DOHH2 (cell line): Measurements from ENCODE around the gene MED13L.

ENCODE experiments used
- H3F3A ChIP-seq: fragments of 200-600 bp; sonication (generic), shearing (Covaris generic); 2 replicates; pipeline ENCODE4 v1.6.0; 2016; ENCODE audit warnings: antibody characterized with exemption, mild to moderate bottlenecking; ENCODE audit not compliant: control insufficient read depth, insufficient read depth
- H3K27ac ChIP-seq: fragments of 200-600 bp; sonication (generic); 2 replicates; pipeline ENCODE4 v1.5.1; 2014; ENCODE audit warnings: low read depth, mild to moderate bottlenecking, low read length, moderate library complexity
- H3K27me3 ChIP-seq: fragments of 200-600 bp; sonication (generic); 2 replicates; pipeline ENCODE4 v1.6.1; 2014; ENCODE audit warnings: mild to moderate bottlenecking, low read length, mixed read lengths; ENCODE audit not compliant: control insufficient read depth
- H3K36me3 ChIP-seq: fragments of 200-600 bp; sonication (generic); 2 replicates; pipeline ENCODE4 v1.6.1; 2014; ENCODE audit warnings: mild to moderate bottlenecking, low read length, moderate library complexity, mixed read lengths; ENCODE audit not compliant: control insufficient read depth
- H3K4me1 ChIP-seq: fragments of 200-600 bp; sonication (generic); 2 replicates; pipeline ENCODE4 v1.6.1; 2014; ENCODE audit warnings: mild to moderate bottlenecking, low read length, mixed read lengths; ENCODE audit not compliant: control insufficient read depth
- H3K4me2 ChIP-seq: fragments of 200-600 bp; sonication (generic); 2 replicates; pipeline ENCODE4 v1.6.0; 2014; ENCODE audit warnings: mild to moderate bottlenecking, low read length, moderate library complexity
- H3K4me3 ChIP-seq: fragments of 200-600 bp; sonication (generic); 2 replicates; pipeline ENCODE4 v1.5.1; 2014; ENCODE audit warnings: mild to moderate bottlenecking, low read length, mixed read lengths
- H3K79me2 ChIP-seq: fragments of 200-600 bp; sonication (generic); 2 replicates; pipeline ENCODE4 v1.6.1; 2014; ENCODE audit warnings: mild to moderate bottlenecking, low read length, mixed read lengths; ENCODE audit not compliant: control insufficient read depth
- H3K9me2 ChIP-seq: fragments of 200-600 bp; sonication (generic); replicated peaks from 2 replicates; pipeline ENCODE4 v1.6.1; 2014; ENCODE audit warnings: mild to moderate bottlenecking, low read length, mixed read lengths; ENCODE audit not compliant: control insufficient read depth
- H3K9me3 ChIP-seq: fragments of 200-600 bp; sonication (generic); 2 replicates; pipeline ENCODE4 v1.6.1; 2014; ENCODE audit warnings: antibody characterized with exemption, low read length, mixed read lengths; ENCODE audit not compliant: control insufficient read depth, insufficient read depth
- H4K20me1 ChIP-seq: fragments of 200-600 bp; sonication (generic); 2 replicates; pipeline ENCODE4 v1.6.0; 2014; ENCODE audit warnings: low read depth, mild to moderate bottlenecking, antibody characterized with exemption, low read length, moderate library complexity; ENCODE audit not compliant: control insufficient read depth, insufficient read depth
- EZH2phosphoT487 ChIP-seq: fragments of 200-600 bp; sonication (generic); IDR thresholded peaks from 2 replicates; pipeline ENCODE4 v1.6.1; 2017; ENCODE audit warnings: borderline replicate concordance, mild to moderate bottlenecking, antibody characterized with exemption, low read length, moderate library complexity, mixed read lengths
- TF ChIP-seq, protein P1 (sequence below): fragments of 200-600 bp; sonication (generic); IDR thresholded peaks from one replicate; pipeline ENCODE4 v1.5.1; 2014; ENCODE audit warnings: antibody characterized with exemption, mild to moderate bottlenecking, low read depth, low read length; ENCODE audit not compliant: poor library complexity, severe bottlenecking

MED13L gene

GRCh38 chr12:116087399-116087798, 190.1 kb downstream of the MED13L start:
- no peaks in the 10 kb centered on the region for H3K9me2 ChIP-seq
- no peak overlapping the region for H3K4me2 ChIP-seq
- H3K4me1 ChIP-seq, result no peaks in the 10 kb centered on the region
- no peaks in the 10 kb centered on the region for H3K27me3 ChIP-seq
- H3K36me3 ChIP-seq, result no peaks in the 10 kb centered on the region
- no peak overlapping the region for H3K27ac ChIP-seq
- no peaks in the 10 kb centered on the region for H3K9me3 ChIP-seq
- no peaks in the 10 kb centered on the region for H4K20me1 ChIP-seq
- no peaks in the 10 kb centered on the region for H3F3A ChIP-seq
- H3K4me3 ChIP-seq, result no peak overlapping the region
- TF ChIP-seq EZH2phosphoT487, result no peak
- TF ChIP-seq, protein P1, sequence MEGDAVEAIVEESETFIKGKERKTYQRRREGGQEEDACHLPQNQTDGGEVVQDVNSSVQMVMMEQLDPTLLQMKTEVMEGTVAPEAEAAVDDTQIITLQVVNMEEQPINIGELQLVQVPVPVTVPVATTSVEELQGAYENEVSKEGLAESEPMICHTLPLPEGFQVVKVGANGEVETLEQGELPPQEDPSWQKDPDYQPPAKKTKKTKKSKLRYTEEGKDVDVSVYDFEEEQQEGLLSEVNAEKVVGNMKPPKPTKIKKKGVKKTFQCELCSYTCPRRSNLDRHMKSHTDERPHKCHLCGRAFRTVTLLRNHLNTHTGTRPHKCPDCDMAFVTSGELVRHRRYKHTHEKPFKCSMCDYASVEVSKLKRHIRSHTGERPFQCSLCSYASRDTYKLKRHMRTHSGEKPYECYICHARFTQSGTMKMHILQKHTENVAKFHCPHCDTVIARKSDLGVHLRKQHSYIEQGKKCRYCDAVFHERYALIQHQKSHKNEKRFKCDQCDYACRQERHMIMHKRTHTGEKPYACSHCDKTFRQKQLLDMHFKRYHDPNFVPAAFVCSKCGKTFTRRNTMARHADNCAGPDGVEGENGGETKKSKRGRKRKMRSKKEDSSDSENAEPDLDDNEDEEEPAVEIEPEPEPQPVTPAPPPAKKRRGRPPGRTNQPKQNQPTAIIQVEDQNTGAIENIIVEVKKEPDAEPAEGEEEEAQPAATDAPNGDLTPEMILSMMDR, result no peak
- no peaks in the 10 kb centered on the region for H3K79me2 ChIP-seq

GRCh38 chr12:116080415-116080814, 197.1 kb downstream of the MED13L start:
- H4K20me1 ChIP-seq, result no peaks in the 10 kb centered on the region
- no peaks in the 10 kb centered on the region for H3K9me3 ChIP-seq
- no peak overlapping the region for H3K27ac ChIP-seq
- no peaks in the 10 kb centered on the region for H3K4me1 ChIP-seq
- H3K27me3 ChIP-seq, result no peaks in the 10 kb centered on the region
- no peaks in the 10 kb centered on the region for H3K9me2 ChIP-seq
- H3K79me2 ChIP-seq, result no peaks in the 10 kb centered on the region
- H3F3A ChIP-seq, result no peaks in the 10 kb centered on the region
- H3K4me2 ChIP-seq, result no peak overlapping the region
- H3K4me3 ChIP-seq, result no peak overlapping the region
- no peaks in the 10 kb centered on the region for H3K36me3 ChIP-seq
- no peak for TF ChIP-seq EZH2phosphoT487
- TF ChIP-seq, protein P1, result no peak

DNA sequence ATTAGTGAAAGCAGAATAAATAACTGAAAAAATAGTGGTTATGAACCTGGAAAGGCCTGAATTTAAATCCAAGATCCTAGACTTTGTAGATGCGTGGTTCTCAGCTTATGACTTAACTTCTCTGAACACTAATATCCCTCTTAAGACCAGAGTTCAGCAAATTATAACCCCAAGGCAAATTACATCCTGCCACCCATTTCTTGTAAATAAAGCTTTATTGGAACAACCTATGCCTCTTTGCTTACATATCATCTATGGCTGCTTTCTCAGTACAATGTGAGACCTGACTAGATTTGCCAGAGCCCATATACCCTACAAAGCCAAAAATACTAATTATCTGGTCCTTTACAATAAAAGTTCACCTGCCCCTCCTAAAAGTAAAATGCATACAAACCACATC, 199.1 kb downstream of the MED13L start:
- H3K4me3 ChIP-seq, result no peak overlapping the region
- no peaks in the 10 kb centered on the region for H3K27me3 ChIP-seq
- H3K79me2 ChIP-seq, result no peaks in the 10 kb centered on the region
- no peaks in the 10 kb centered on the region for H3K9me2 ChIP-seq
- H3K27ac ChIP-seq, result no peak overlapping the region
- H3F3A ChIP-seq, result no peaks in the 10 kb centered on the region
- no peak overlapping the region for H3K4me2 ChIP-seq
- no peaks in the 10 kb centered on the region for H3K36me3 ChIP-seq
- no peaks in the 10 kb centered on the region for H4K20me1 ChIP-seq
- H3K9me3 ChIP-seq, result no peaks in the 10 kb centered on the region
- H3K4me1 ChIP-seq, result no peaks in the 10 kb centered on the region
- TF ChIP-seq EZH2phosphoT487, result no peak
- TF ChIP-seq, protein P1, result no peak

DNA sequence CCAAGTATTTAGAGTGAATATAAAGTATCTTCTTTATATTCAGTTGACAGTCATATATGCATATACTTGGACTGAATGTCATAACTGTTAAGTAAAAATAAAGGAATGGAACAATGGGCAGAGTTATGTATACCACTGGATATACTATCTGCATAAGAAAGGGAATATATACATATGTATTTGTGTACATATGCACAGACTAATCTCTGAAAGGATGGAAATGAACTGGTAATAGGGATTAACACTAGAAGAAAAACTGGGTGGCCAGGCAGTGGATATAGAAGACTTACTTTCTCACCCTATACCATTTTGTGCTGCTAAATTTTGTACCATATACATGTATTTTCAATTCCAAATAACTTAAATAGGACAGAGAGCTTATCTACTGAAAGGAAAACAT, 200.1 kb downstream of the MED13L start:
- Histone ChIP-seq H3K4me3 (no peak overlapping the region), H3F3A (no peaks in the 10 kb centered on the region), H3K4me1 (no peaks in the 10 kb centered on the region), H3K27ac (no peak overlapping the region), H3K4me2 (no peak overlapping the region), H3K9me3 (no peaks in the 10 kb centered on the region), H4K20me1 (no peaks in the 10 kb centered on the region), H3K9me2 (no peaks in the 10 kb centered on the region), H3K79me2 (no peaks in the 10 kb centered on the region), H3K36me3 (no peaks in the 10 kb centered on the region), H3K27me3 (no peaks in the 10 kb centered on the region)
- TF ChIP-seq EZH2phosphoT487, result no peak
- TF ChIP-seq, protein P1, result no peak
